HepG2 (cell line): ENCODE data around the gene ITM2B. TPM values are rescaled to one million over a fixed set of nuclear protein-coding genes. Genes with fewer than 3 reads are reported as not detected.
A peak's percentile ranks its signal among the peaks of the same experiment; 100 is the strongest.

ENCODE experiments used
- ATAC-seq: fragments of 200-7000 bp; cut with Tn5 transposase; 3 replicates; pipeline ENCODE4 v1.9.1; 2020; ENCODE audit warnings: mild to moderate bottlenecking, moderate library complexity
- BruUV-seq: library from RNA; stranded (reverse); fragments of 400-500 nt; replicated peaks from 2 replicates; lab custom pipeline; 2021; lab: Mats Ljungman, UMichigan
- CTCF ChIA-PET: fragments of 300-600 bp; formaldehyde crosslinking; extraction: SDS; loops from one replicate; lab custom pipeline; 2021; ENCODE audit warnings: low total read pairs, inconsistent platforms, low intra/inter-chr PET ratio; lab: Yijun Ruan, JAX
- POLR2A ChIA-PET: fragments of 350-600 bp; sonication (Branson Sonifier 250); formaldehyde crosslinking; loops from one replicate; lab custom pipeline; 2020; ENCODE audit warnings: antibody characterized with exemption, inconsistent platforms; lab: Yijun Ruan, JAX
- DNase-seq: peaks from one replicate; pipeline ENCODE4 v3.0.0-alpha.2; 2015; ENCODE audit warnings: low spot score
- FAIRE-seq: peaks from 3 replicates; lab custom pipeline; 2011; peaks lifted over from hg19 to GRCh38; lab: Jason Lieb, UNC
- H2AFZ ChIP-seq: one replicate; pipeline ENCODE4 v1.6.1; 2011; ENCODE audit warnings: low read length, inconsistent platforms
- H3K27ac ChIP-seq: fragments of 300-600 bp; 3 replicates; pipeline ENCODE4 v1.8.0; 2011; ENCODE audit warnings: mixed run types, mild to moderate bottlenecking, mixed read lengths, low read length, inconsistent platforms; ENCODE audit not compliant: insufficient read depth; ENCODE audit errors: extremely low read length
- H3K27me3 ChIP-seq, 2 experiments: fragments of 200-600 bp in 1 of 2; 2 replicates in 1 of 2; 3 replicates in 1 of 2; pipeline versions ENCODE4 v1.6.0 to v1.8.0; 2011; ENCODE audit warnings: low read length in 2 of 2, mild to moderate bottlenecking in 2 of 2, moderate library complexity in 2 of 2, inconsistent platforms in 1 of 2; ENCODE audit not compliant: insufficient read depth in 2 of 2, control insufficient read depth in 1 of 2
- H3K36me3 ChIP-seq, 2 experiments: fragments of 200-600 bp in 1 of 2; replicated peaks in 1 of 2; 2 replicates in 1 of 2; 3 replicates in 1 of 2; pipeline versions ENCODE4 v1.5.1 to v1.8.0; 2011; ENCODE audit warnings: low read length in 2 of 2, inconsistent platforms in 1 of 2; ENCODE audit not compliant: insufficient read depth in 2 of 2, control insufficient read depth in 1 of 2
- H3K4me1 ChIP-seq: 2 replicates; pipeline ENCODE4 v1.5.1; 2012; ENCODE audit warnings: low read length, inconsistent platforms; ENCODE audit not compliant: insufficient read depth
- H3K4me2 ChIP-seq: 2 replicates; pipeline ENCODE4 v1.6.0; 2011; ENCODE audit warnings: low read depth, low read length, inconsistent platforms
- H3K4me3 ChIP-seq, 3 experiments: fragments of 200-600 bp in 1 of 3; sonication (generic), shearing (Covaris generic) in 1 of 3; replicated peaks in 1 of 3; 2 replicates each; pipeline ENCODE4 v1.5.1; 2011 to 2016; ENCODE audit warnings: low read length in 3 of 3, inconsistent platforms in 2 of 3, low read depth in 2 of 3, mild to moderate bottlenecking in 2 of 3, control low read depth in 1 of 3, mixed read lengths in 1 of 3; ENCODE audit not compliant: insufficient read depth in 1 of 3
- H3K79me2 ChIP-seq: one replicate; pipeline ENCODE4 v1.6.1; 2011; ENCODE audit warnings: low read length, inconsistent platforms; ENCODE audit not compliant: insufficient read depth
- H3K9ac ChIP-seq: 2 replicates; pipeline ENCODE4 v1.6.0; 2011; ENCODE audit warnings: mild to moderate bottlenecking, low read depth, low read length, inconsistent platforms; ENCODE audit not compliant: insufficient read depth
- H3K9me3 ChIP-seq: 2 replicates; pipeline ENCODE4 v1.5.1; 2012; ENCODE audit warnings: mild to moderate bottlenecking, low read length
- H4K20me1 ChIP-seq: 2 replicates; pipeline ENCODE4 v1.6.0; 2011; ENCODE audit warnings: inconsistent platforms, mild to moderate bottlenecking, low read length, moderate library complexity; ENCODE audit not compliant: insufficient read depth
- ATF7 ChIP-seq, 2 experiments: fragments of 450-650 bp in 1 of 2; sonication (generic) in 1 of 2; formaldehyde crosslinking in 1 of 2; IDR thresholded peaks; 2 replicates each; pipeline versions ENCODE4 v1.4.0 to v1.6.1; 2016 to 2020; ENCODE audit warnings: antibody characterized with exemption in 1 of 2, mild to moderate bottlenecking in 1 of 2, missing genetic modification reagents in 1 of 2
- GATA4 ChIP-seq: sonication (generic); IDR thresholded peaks from 2 replicates; pipeline ENCODE4 v1.6.1; 2016; ENCODE audit warnings: antibody characterized with exemption, low read depth, borderline replicate concordance
- HNF4G ChIP-seq, 2 experiments: sonication (generic) in 1 of 2; formaldehyde crosslinking in 1 of 2; IDR thresholded peaks; 2 replicates each; pipeline versions ENCODE4 v1.4.0 to v1.6.1; 2011 to 2020; ENCODE audit warnings: borderline replicate concordance in 2 of 2, low read depth in 2 of 2, mild to moderate bottlenecking in 2 of 2, low read length in 1 of 2, missing genetic modification reagents in 1 of 2, moderate library complexity in 1 of 2
- MEIS1 ChIP-seq: sonication (generic); formaldehyde crosslinking; IDR thresholded peaks from 2 replicates; pipeline ENCODE4 v1.9.0; 2021; ENCODE audit warnings: mild to moderate bottlenecking, missing genetic modification reagents, moderate library complexity, borderline replicate concordance
- MIER3 ChIP-seq: IDR thresholded peaks from 2 replicates; pipeline ENCODE4 v1.6.1; 2016; ENCODE audit warnings: missing compliant biosample characterization, borderline replicate concordance
- NFYB ChIP-seq: sonication (generic); formaldehyde crosslinking; IDR thresholded peaks from 2 replicates; pipeline ENCODE4 v1.4.0; 2020; ENCODE audit warnings: missing genetic modification reagents
- SOX6 ChIP-seq, 2 experiments: fragments of 450-650 bp in 1 of 2; sonication (generic) in 1 of 2; formaldehyde crosslinking in 1 of 2; IDR thresholded peaks; 2 replicates each; pipeline versions ENCODE4 v1.4.0 to v1.6.1; 2017 to 2020; ENCODE audit warnings: antibody characterized with exemption in 1 of 2, mild to moderate bottlenecking in 1 of 2, missing genetic modification reagents in 1 of 2
- TOE1 ChIP-seq: sonication (generic); formaldehyde crosslinking; IDR thresholded peaks from 2 replicates; pipeline ENCODE4 v1.4.0; 2020; ENCODE audit warnings: mild to moderate bottlenecking, missing genetic modification reagents
- ZNF503 ChIP-seq: sonication (generic); formaldehyde crosslinking; IDR thresholded peaks from 2 replicates; pipeline ENCODE4 v1.4.0; 2020; ENCODE audit warnings: missing genetic modification reagents
- ZNF75D ChIP-seq: sonication (generic); formaldehyde crosslinking; IDR thresholded peaks from 2 replicates; pipeline ENCODE4 v1.8.1; 2023; ENCODE audit warnings: missing genetic modification reagents, mild to moderate bottlenecking, borderline replicate concordance
- ZNF784 ChIP-seq: sonication (generic); formaldehyde crosslinking; IDR thresholded peaks from 2 replicates; pipeline ENCODE4 v1.5.1; 2020; ENCODE audit warnings: missing genetic modification reagents, mild to moderate bottlenecking, borderline replicate concordance
- WGBS: methylation state at CpG from one replicate; pipeline ENCODE4 v1.1.6; 2017; ENCODE audit warnings: low lambda C conversion rate; 5-methylcytosine and 5-hydroxymethylcytosine counted together
- in situ Hi-C: cut with HindIII; loops from 2 replicates; pipeline ENCODE4 v1.10.0; 2017; ENCODE audit warnings: low pct_unique_long_range_greater_than_20kb; ENCODE audit not compliant: extremely low pct_ligation_motif_present
- intact Hi-C: fragments of 100-400 bp; cut with micrococcal nuclease; formaldehyde crosslinking; loops from one replicate; pipeline ENCODE4 v1.10.0; 2022; ENCODE audit not compliant: unreplicated experiment
- polyA plus RNA-seq, 8 experiments: library from polyadenylated mRNA; depleted of rRNA in 3 of 8; stranded (reverse) in 7 of 8; unstranded in 1 of 8; fragments of >200 nt; fragmentation: Illumina TruSeq in 4 of 8; extraction: Trizol in 4 of 8; gene quantifications; 2 replicates each; pipeline versions ENCODE4 v1.2.1 to v1.2.3, GENCODE V29; 2011 to 2016; ENCODE audit warnings: low read depth in 4 of 8, missing spikeins in 1 of 8, mixed read lengths in 1 of 8; ENCODE audit not compliant: insufficient read depth in 1 of 8
- total RNA-seq, 5 experiments: library from RNA; depleted of rRNA; stranded (reverse); fragments of >200 nt; fragmentation: Illumina TruSeq; extraction: Trizol; gene quantifications; 2 replicates each; pipeline ENCODE4 v1.2.3, GENCODE V29; 2016; ENCODE audit warnings: low read depth in 1 of 5
- TF ChIP-seq, protein P1 (sequence below): IDR thresholded peaks from 2 replicates; pipeline ENCODE4 v1.6.1; 2016; ENCODE audit warnings: mild to moderate bottlenecking
- TF ChIP-seq, protein P2 (sequence below): sonication (generic); formaldehyde crosslinking; IDR thresholded peaks from 2 replicates; pipeline ENCODE4 v1.8.0; 2022; ENCODE audit warnings: low read depth, missing genetic modification reagents

The ITM2B gene
- total and polyA plus RNA-seq, 2 of the 13 experiments (the other 11 are each of a cell fraction or from before 2014, with no cell fraction given), result 158 to 373 TPM

DNA sequence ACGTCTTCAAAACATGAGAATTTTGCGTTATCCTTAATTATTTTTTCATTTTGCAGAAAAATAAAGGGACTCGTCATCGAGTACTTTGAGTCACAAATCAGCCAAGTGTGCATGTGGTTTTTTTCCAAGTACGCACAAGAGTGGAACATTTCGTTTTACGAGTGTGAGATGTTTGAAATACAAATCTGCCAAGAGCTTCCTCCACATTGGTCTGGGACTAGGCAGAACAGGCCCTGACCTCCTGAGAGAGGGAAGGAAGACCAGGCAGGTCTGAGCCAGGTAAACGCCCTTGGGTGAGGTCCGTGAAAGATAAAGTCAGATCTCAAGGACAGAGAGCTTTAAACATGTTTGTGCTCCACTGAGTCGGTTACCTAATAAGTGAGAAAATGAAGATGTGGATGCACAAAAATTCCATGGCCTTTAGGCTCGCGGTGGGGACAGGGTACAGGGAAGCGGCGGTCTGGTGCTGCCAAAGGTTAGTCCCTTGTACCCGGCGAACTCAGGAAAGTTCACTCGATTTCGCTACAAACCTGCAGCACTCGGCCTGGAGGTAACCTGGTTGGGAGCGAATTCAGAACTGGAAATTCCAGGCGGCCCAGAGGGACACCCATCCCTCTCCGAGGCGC lies 473 bp upstream of the ITM2B start (continued):
- TF ChIP-seq ATF7 (IDR thresholded peaks at IDR 0.05) (no peak), ATF7 (CRISPR knock-in tag; IDR thresholded peaks at IDR 0.05) (no peak), MIER3 (CRISPR knock-in tag) (no peak; the same call in 1 of the 2 replicates), ZNF75D (CRISPR knock-in tag) (no peak)
- TF ChIP-seq, protein P1, sequence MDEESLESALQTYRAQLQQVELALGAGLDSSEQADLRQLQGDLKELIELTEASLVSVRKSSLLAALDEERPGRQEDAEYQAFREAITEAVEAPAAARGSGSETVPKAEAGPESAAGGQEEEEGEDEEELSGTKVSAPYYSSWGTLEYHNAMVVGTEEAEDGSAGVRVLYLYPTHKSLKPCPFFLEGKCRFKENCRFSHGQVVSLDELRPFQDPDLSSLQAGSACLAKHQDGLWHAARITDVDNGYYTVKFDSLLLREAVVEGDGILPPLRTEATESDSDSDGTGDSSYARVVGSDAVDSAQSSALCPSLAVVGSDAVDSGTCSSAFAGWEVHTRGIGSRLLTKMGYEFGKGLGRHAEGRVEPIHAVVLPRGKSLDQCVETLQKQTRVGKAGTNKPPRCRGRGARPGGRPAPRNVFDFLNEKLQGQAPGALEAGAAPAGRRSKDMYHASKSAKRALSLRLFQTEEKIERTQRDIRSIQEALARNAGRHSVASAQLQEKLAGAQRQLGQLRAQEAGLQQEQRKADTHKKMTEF, result 0 out of 2 replicates have a peak, but pooled peaks have one; percentile 22

- DNase-seq (no peak), ATAC-seq (no peak), FAIRE-seq (no peak)
- Histone ChIP-seq H3K36me3 (0 out of 5 replicates have a peak, but pooled peaks cover 0 to under 1% of the 10 kb centered on the region in 2 experiments), H3K4me3 (peak overlapping the region; percentile 98 to 100 (median 99)), H3K27ac (peak overlapping the region; percentile 98), H3K79me2 (peaks cover 57% of the 10 kb centered on the region), H3K4me1 (peaks cover 72% of the 10 kb centered on the region), H3K9ac (peak overlapping the region; percentile 97), H3K4me2 (peak overlapping the region; percentile 80), H4K20me1 (peaks cover 30% of the 10 kb centered on the region), H3K27me3 (no peaks in the 10 kb centered on the region; a peak in 1 of 5 replicates), H3K9me3 (no peaks in the 10 kb centered on the region), H2AFZ (no peak overlapping the region)
- WGBS, result 3% methylated on average over 12 of the region's 12 CpGs
- CTCF ChIA-PET, result interaction anchor here (0.8 kb wide), 1 partner anchor 107 kb away, joined by 4 read pairs; no protein-coding TSS in a partner anchor
- BruUV-seq, result TSS peak; percentile 53
- intact Hi-C loops, result loop anchor here (1.0 to 5.0 kb wide), 3 partner anchors 68 to 139 kb away; partner anchors contain the start of genes MED4 and RB1
- in situ Hi-C loops, result loop anchor here (5.0 kb wide), 1 partner anchor 107 kb away; no protein-coding TSS in a partner anchor
- POLR2A ChIA-PET, result interaction anchor here (2.3 to 2.8 kb wide), 2 partner anchors 33 to 107 kb away, joined by 11 to 20 read pairs; no protein-coding TSS in a partner anchor
- TF ChIP-seq, protein P2, sequence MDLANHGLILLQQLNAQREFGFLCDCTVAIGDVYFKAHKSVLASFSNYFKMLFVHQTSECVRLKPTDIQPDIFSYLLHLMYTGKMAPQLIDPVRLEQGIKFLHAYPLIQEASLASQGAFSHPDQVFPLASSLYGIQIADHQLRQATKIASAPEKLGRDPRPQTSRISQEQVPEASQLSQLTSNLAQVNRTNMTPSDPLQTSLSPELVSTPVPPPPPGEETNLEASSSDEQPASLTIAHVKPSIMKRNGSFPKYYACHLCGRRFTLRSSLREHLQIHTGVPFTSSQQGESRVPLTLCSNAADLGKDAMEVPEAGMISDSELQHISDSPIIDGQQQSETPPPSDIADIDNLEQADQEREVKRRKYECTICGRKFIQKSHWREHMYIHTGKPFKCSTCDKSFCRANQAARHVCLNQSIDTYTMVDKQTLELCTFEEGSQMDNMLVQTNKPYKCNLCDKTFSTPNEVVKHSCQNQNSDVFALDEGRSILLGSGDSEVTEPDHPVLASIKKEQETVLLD (CRISPR knock-in tag), result no peak
- no peak for TF ChIP-seq ZNF503
- TF ChIP-seq NFYB, result no peak
- no peak for TF ChIP-seq ZNF784 (CRISPR knock-in tag)
- no peak for TF ChIP-seq TOE1 (CRISPR knock-in tag)
- TF ChIP-seq GATA4, result no peak
- TF ChIP-seq MEIS1 (CRISPR knock-in tag), result no peak
- TF ChIP-seq SOX6 (IDR thresholded peaks at IDR 0.05), result no peak
- TF ChIP-seq SOX6 (CRISPR knock-in tag; IDR thresholded peaks at IDR 0.05), result no peak
- no peak for TF ChIP-seq HNF4G (IDR thresholded peaks at IDR 0.05; ENCODE audit: borderline replicate concordance, low read depth, low read length)
- TF ChIP-seq HNF4G (CRISPR knock-in tag; IDR thresholded peaks at IDR 0.05; ENCODE audit: borderline replicate concordance, low read depth), result no peak
Measured at GRCh38 chr13:48233889-48234488, 983 bp downstream of the ITM2B start.
